Motor neuron (in vitro differentiated cells): Measurements from ENCODE around the gene NUAK1. TPM values are rescaled to one million over a fixed set of nuclear protein-coding genes. Genes with fewer than 3 reads are reported as not detected.

Experiments
- ATAC-seq, 8 experiments: fragments of 200-7000 bp; cut with Tn5 transposase; replicated peaks in 6 of 8; 2 replicates each; pipeline ENCODE4 v1.8.0; 2021; ENCODE audit warnings: mild to moderate bottlenecking in 8 of 8, moderate library complexity in 8 of 8
- H3K27ac ChIP-seq, 2 donors: fragments of 250-450 bp; sonication (Bioruptor Pico); 2 replicates each; pipeline ENCODE4 v1.9.0; 2021; ENCODE audit warnings: antibody characterized with exemption in 2 of 2, mild to moderate bottlenecking in 2 of 2, moderate library complexity in 1 of 2
- H3K4me1 ChIP-seq, 2 donors: fragments of 250-450 bp; sonication (Bioruptor Pico); replicated peaks in 1 of 2; 2 replicates each; pipeline ENCODE4 v1.6.1; 2021; ENCODE audit warnings: antibody characterized with exemption in 2 of 2, mild to moderate bottlenecking in 2 of 2, moderate library complexity in 1 of 2
- H3K4me3 ChIP-seq, 5 donors: fragments of 250-450 bp; sonication (Bioruptor Pico); 2 replicates each; pipeline ENCODE4 v1.9.0; 2021; ENCODE audit warnings: antibody characterized with exemption in 5 of 5, mild to moderate bottlenecking in 5 of 5, moderate library complexity in 4 of 5
- WGBS, 10 experiments: fragments of 450-650 bp; shearing (Covaris generic); methylation state at CpG; one replicate each; pipeline ENCODE4 v1.0.0; 2022; 5-methylcytosine and 5-hydroxymethylcytosine counted together
- in situ Hi-C, 9 experiments: fragments of 400-800 bp; cut with MboI; loops; one replicate each; pipeline ENCODE4 v1.15.0; 2021; ENCODE audit warnings: low sequenced_read_pairs in 9 of 9, low pct_unique_long_range_greater_than_20kb in 2 of 9; ENCODE audit not compliant: unreplicated experiment in 9 of 9
- total RNA-seq, 8 experiments: library from RNA; unstranded; fragments of 300-600 nt; gene quantifications; 2 replicates each; pipeline versions ENCODE4 v1.2.3 to v1.2.4, GENCODE V29; 2022

The NUAK1 gene
- total RNA-seq, 8 experiments from 2014 or later = 2.2 to 46.6 (median 13.4) TPM

DNA sequence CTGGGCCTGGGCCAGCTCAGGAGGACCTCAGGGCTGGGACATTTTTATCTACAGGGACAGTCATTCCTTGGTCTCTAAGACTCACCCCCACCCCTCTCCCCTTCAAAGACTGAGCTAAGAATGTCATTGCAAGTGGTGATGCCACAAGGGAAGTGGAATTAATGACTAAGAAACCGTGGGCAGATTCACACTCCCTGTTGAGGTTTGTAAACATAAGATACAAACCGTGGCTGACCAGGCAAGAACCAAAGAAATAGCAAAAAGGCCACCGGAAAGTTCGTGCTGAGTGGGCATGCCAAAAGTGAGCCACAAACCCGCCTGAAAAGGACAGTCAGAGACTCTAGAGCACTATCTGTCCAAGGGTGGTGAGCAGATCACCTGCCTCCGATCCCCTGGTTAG, 25.7 kb downstream of the NUAK1 start:
- in situ Hi-C loops = loop anchor here in 1 of 9 experiments (25.0 kb wide), 1 partner anchor 401 kb away; no protein-coding TSS in a partner anchor
- peaks cover 75 to 78% of the 10 kb centered on the region in 2 donors for H3K4me1 ChIP-seq
- ATAC-seq = peak in 1 of 8 experiments; percentile 7

DNA sequence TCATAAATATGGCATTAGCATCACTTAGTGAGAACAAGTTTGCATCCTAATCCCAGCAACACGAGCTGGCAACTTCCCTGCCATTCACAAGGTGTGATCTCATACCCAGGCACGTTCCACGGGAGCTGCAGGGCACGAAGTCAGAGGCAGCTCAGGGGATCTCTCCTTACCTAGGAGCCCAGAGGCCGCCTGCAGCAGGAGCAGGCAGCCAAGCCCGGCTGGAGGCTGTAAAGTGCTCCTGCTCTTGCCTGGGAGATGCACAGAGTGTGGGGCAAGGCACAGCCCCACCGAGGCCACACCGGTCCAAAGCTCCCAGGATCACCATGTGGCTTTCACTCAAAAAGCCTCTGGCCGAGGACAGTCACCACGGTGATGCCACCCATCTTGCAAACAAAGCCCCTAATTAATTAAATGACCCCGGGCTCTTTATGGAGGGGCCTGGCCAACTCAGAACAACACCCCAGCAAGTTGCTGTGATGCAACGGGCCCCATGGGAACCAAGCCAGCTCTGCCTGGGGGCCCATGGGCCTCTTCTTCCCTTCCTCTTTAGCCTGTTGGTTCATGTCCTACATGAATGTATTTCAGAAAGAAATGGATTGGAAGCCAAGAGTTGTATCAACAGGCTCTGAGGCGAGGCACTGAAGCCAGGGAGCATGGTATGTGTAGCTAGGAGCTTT, 26.5 kb downstream of the NUAK1 start:
- Histone ChIP-seq H3K4me3 (no peak overlapping the region), H3K4me1 (peaks cover 83 to 85% of the 10 kb centered on the region in 2 donors), H3K27ac (no peak overlapping the region)
- WGBS, 10 experiments = 14 to 60% (median 36%) methylated on average over 1 to 4 of the region's 13 CpGs; no CpG with 5 or more reads in 3 of the 10 experiments
- ATAC-seq = peak in 6 of 8 experiments; percentile 5 to 55 (median 18)
- in situ Hi-C loops = loop anchor here in 1 of 9 experiments (25.0 kb wide), 1 partner anchor 400 kb away; no protein-coding TSS in a partner anchor

More for the DNA sequence above, 25.7 kb downstream of the NUAK1 start:
- 0 to 83% (median 53%) methylated on average over 1 to 6 of the region's 6 CpGs; no CpG with 5 or more reads in 4 of the 10 experiments for WGBS, 10 experiments
- Histone ChIP-seq H3K27ac (no peak overlapping the region), H3K4me3 (no peak overlapping the region)

DNA sequence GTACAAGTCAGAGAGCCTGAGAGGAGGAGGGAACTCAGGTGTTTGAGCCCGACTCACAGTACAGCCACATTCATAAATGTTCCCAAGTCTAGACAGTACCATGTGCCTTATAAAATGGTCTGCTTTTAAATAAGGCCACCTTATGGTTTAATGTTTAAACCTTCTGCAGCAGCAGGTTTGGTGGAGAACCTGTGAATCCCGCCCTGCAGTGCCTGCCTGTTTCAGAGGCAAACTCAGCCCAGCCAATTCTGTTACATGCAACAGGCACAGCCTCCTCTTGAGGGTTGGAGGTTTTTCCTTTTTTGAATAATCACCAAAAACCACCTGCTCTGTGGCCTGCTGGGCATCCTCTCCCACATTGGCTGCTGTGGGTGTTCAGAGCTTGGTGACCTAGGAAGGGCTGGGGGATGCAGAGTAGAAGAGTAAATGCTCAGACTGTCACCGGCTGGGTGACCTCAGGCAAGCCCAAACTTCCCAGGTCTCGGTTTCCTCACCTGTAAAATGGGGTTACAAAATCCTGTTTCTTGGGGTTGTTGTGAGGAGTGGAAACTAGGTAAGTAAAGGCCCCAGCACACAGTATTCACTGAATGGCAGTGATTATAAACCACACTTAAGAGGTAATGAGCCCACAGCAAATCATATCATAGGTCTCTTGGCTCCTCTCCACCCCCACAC, 28.0 kb downstream of the NUAK1 start:
- peak overlapping the region in 1 of 2 donors; percentile 20 for H3K27ac ChIP-seq
- no peak overlapping the region for H3K4me3 ChIP-seq
- peaks cover 88 to 93% of the 10 kb centered on the region in 2 donors for H3K4me1 ChIP-seq
- ATAC-seq = no peak
- 67 to 100% (median 87%) methylated on average over 1 to 3 of the region's 4 CpGs; no CpG with 5 or more reads in 5 of the 10 experiments for WGBS, 10 experiments
- in situ Hi-C loops = loop anchor here in 1 of 9 experiments (25.0 kb wide), 1 partner anchor 398 kb away; no protein-coding TSS in a partner anchor

DNA sequence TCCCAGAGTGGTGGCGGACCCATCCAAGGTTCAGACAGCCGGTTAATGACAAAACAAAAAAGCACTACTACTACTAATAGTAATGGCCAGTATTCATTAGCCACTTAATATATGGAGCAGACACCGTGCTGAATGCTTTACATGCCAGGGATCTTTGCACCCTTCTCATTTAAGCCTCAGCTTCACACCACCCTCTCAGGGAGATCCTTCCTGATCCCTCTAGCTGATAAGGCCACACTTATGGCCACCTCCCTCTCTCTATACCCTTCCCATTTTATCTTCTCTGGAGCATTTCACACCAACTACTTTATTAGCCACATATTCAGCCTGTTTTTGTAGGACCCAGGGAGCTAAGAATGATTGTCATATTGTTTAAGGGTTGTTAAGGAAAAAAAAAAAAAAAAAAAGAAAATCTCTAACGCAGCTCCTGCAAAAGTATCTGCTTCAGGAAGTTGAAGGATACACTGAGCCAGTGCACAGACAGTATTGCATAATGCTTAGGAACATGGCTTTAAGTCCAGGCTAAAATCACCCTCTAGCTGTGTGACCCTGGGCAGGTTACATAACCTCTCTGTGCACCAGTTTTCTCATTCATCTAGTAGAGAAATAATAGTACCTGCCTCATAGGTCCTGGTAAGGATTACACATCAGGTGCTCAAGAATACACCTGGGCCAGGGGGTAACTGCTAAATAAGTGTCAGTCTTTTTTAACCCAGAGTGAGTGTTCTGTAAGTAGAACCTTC, 29.4 kb downstream of the NUAK1 start:
- ATAC-seq = peak in 2 of 8 experiments; percentile 2 to 3
- Histone ChIP-seq H3K4me1 (peaks cover 82 to 83% of the 10 kb centered on the region in 2 donors), H3K4me3 (no peak overlapping the region), H3K27ac (peak overlapping the region; percentile 89 to 93)
- in situ Hi-C loops = loop anchor here in 1 of 9 experiments (25.0 kb wide), 1 partner anchor 397 kb away; no protein-coding TSS in a partner anchor
- WGBS, 10 experiments = 0 to 100% (median 36%) methylated on average over 1 to 3 of the region's 4 CpGs; no CpG with 5 or more reads in 1 of the 10 experiments

DNA sequence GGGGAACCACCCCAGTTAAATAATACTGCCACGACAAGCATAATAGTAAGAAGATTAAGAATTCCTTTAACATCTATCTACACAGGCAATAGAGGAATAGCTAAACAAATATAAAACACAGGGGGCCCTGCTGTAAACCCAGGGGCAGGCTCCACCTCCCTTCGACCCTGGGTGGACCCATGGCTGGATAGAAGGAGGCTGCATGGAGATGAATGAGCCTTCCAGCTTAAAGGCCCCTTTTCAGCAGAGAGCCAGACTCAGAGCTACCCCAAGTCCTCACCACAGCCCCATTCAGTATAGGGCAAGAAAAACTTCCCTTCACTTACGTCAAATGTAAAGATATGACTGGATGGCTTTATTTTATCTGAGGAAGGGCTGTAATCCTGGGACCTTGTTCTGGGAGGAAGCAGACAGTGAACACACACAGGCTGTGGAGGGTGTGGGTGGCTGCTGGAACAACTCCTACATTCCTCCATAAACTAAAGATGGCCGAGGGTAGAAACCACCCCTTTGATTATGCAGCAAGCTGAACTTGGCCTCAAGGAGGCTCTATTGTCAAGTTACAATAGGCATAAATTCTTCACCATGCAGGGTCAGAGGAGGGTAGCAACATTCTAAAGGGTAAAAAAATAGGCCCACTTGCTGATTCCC, 30.4 kb downstream of the NUAK1 start:
- Histone ChIP-seq H3K27ac (peak overlapping the region; percentile 89 to 93), H3K4me1 (peaks cover 72 to 73% of the 10 kb centered on the region in 2 donors), H3K4me3 (no peak overlapping the region)
- in situ Hi-C loops = loop anchor here in 1 of 9 experiments (25.0 kb wide), 1 partner anchor 396 kb away; no protein-coding TSS in a partner anchor
- peak; percentile 60 to 96 (median 82) for ATAC-seq
- 0 to 57% (median 16%) methylated on average over 1 to 4 of the region's 4 CpGs for WGBS, 10 experiments

DNA sequence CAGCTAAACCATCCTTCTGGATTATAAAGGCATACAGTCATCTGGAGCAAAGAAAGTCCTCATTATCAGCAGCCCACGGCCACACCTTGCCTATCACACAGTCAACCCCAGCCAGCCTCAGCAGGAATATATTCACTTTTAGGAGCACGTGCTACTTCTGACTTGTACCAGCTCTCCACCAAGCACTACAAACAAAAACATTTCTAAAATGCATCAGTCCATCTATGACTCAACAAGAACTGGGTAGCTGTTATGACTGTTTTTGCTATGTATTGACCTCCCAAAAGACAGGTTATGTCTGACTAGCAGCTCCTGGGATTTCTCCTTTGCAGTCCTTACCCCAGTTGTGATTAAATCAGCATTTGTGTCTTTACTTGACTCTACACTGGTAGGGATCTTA, 31.2 kb downstream of the NUAK1 start:
- ATAC-seq = peak in 2 of 8 experiments; percentile 30 to 36
- WGBS, 10 experiments = 0 to 73% (median 60%) methylated on average over 1 to 2 of the region's 2 CpGs; no CpG with 5 or more reads in 3 of the 10 experiments
- Histone ChIP-seq H3K4me3 (no peak overlapping the region), H3K27ac (peak overlapping the region; percentile 89 to 93), H3K4me1 (peaks cover 64 to 66% of the 10 kb centered on the region in 2 donors)
- in situ Hi-C loops = loop anchor here in 1 of 9 experiments (25.0 kb wide), 1 partner anchor 395 kb away; no protein-coding TSS in a partner anchor

DNA sequence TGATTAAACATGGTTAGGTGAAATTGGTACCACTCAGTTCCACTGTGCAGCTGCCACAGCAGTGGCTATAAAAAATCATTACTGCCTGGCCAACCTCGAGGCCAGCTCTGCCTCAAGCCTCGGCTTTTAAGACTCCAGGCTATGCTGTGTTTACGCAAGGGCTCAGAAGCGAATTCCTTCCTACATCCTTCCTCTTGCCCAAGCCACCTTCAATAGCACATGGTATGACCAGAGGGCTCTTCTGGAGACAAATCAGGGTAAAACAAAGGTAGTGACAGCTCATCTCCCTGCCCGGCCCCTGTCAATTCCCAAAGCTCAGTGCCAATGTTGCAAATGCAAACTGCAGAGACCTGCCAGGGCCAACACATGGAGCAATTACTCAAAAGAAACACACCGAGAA, 31.9 kb downstream of the NUAK1 start:
- H3K4me1 ChIP-seq = peaks cover 57 to 59% of the 10 kb centered on the region in 2 donors
- no peak overlapping the region for H3K4me3 ChIP-seq
- 9 to 83% (median 35%) methylated on average over 1 to 4 of the region's 6 CpGs; no CpG with 5 or more reads in 2 of the 10 experiments for WGBS, 10 experiments
- peak overlapping the region; percentile 26 to 49 for H3K27ac ChIP-seq
- ATAC-seq = peak in 5 of 8 experiments; percentile 2 to 20 (median 11)
- in situ Hi-C loops = loop anchor here in 1 of 9 experiments (25.0 kb wide), 1 partner anchor 395 kb away; no protein-coding TSS in a partner anchor

DNA sequence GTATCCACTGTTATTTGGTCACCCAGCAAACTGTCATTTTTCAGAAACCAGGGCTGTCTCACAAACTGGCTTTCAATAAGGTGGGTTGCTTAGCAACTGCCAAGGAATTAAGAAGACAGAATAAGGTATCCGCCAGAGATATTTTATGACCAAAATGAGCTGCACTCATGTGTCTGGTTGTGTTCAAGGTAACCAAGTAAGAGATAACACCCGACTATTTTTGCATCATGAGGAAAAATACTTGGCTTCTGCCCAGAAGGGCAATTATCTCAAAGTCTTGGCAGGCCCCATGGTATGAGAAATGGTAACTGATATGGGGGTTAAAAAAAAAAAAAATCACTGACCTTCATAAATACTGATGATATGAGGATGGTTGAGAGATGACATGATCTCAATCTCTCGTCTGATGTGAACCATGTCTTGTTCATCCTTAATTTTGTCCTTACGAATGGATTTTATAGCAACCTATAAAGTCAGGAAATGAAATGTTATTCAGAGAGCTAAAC, 32.6 kb downstream of the NUAK1 start:
- Histone ChIP-seq H3K4me3 (no peak overlapping the region), H3K27ac (peak overlapping the region in 1 of 2 donors; percentile 26), H3K4me1 (peaks cover 56 to 57% of the 10 kb centered on the region in 2 donors)
- in situ Hi-C loops = loop anchor here in 1 of 9 experiments (25.0 kb wide), 1 partner anchor 394 kb away; no protein-coding TSS in a partner anchor
- WGBS, 10 experiments = 42 to 83% (median 64%) methylated on average over 1 to 4 of the region's 4 CpGs
- peak in 2 of 8 experiments; percentile 14 to 27 for ATAC-seq

DNA sequence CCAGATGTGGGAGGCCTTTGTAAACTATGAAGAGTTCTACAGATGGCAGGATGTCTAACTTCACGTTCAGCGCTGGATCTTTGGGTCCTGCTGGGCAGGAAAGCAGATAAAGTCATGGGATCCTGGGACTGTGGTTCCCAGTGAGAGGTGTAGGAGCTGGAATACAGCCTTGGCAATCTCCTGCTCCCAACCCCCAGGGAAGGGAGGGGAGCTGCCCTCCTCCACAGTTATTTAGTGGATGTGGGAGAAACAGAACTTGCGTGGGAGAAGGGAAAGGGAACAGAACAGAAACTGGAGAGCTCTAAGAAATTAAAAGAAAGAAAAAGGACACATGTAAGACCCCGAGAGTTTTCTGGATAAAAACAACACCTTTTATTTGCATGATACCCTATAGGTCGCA, 37.0 kb downstream of the NUAK1 start:
- in situ Hi-C loops = loop anchor here in 1 of 9 experiments (25.0 kb wide), 1 partner anchor 390 kb away; no protein-coding TSS in a partner anchor
- H3K27ac ChIP-seq = no peak overlapping the region

DNA sequence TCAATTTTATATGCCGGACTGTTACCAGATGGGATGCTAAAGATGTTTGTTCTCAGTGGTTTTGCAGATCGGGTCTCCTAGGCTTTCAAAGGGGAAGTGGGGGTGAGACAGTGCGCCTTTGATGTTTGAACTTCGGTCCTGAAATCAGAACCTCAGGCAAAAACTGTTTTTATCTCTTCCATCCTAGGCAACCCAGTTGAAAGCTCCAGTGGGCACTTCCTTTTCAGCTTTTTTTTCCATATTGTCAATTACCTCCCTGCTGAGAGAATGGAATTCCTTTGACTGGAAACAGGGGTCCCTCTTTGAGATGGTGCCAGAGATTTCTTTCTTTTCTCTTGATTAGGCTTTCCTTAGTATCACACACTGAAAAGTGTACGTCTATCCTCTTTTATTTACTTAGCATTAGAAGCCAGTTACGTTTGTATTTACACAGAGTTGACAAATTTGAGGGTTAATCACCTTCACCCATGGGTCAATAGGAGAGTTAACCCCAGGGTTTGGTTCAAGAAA, 40.0 kb downstream of the NUAK1 start:
- no peak overlapping the region for H3K4me3 ChIP-seq
- in situ Hi-C loops = no loop called here
- H3K4me1 ChIP-seq = peaks cover 26 to 44% of the 10 kb centered on the region in 2 donors
- 31 to 80% (median 57%) methylated on average over 1 to 5 of the region's 6 CpGs; no CpG with 5 or more reads in 2 of the 10 experiments for whole genome bisulfite sequencing, 10 experiments
- no peak for ATAC-seq
- H3K27ac ChIP-seq = no peak overlapping the region

More for the DNA sequence above, 37.0 kb downstream of the NUAK1 start:
- Histone ChIP-seq H3K4me1 (peaks cover 35 to 39% of the 10 kb centered on the region in 2 donors), H3K4me3 (no peak overlapping the region)
- no peak for ATAC-seq
- 53 to 100% (median 88%) methylated on average over 1 to 5 of the region's 5 CpGs for WGBS, 10 experiments

DNA sequence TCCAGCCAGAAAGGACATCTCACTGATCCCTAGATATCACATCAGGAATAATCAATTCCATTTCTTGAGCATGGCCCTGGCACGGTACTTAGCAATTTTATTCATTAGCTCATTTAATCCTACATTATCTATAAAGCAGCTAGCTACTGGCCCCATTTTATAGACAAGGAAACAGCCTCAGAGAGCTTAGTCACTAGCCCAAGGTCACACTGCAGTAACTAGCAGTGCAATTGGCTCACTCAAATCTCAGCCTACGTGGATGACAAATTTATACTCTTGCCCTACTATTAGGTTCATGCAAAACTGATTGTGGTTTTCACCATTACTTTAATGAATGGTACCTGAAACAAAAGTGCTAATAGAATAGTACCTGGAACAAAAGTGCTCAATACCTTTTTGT, 41.7 kb downstream of the NUAK1 start:
- Histone ChIP-seq H3K4me3 (no peak overlapping the region), H3K4me1 (peaks cover 35 to 53% of the 10 kb centered on the region in 2 donors), H3K27ac (no peak overlapping the region)
- 57 to 100% (median 85%) methylated on average over 1 to 2 of the region's 2 CpGs; no CpG with 5 or more reads in 2 of the 10 experiments for WGBS, 10 experiments
- in situ Hi-C loops = no loop called here
- no peak for ATAC-seq
